ENCODE results near the gene LYPD1. TPM values are rescaled to one million over a fixed set of nuclear protein-coding genes. Genes with fewer than 3 reads are reported as not detected.

The LYPD1 gene
- total RNA-seq, 4 donors from 2014 or later: 0.55 to 7.1 TPM; not detected in 2

DNA sequence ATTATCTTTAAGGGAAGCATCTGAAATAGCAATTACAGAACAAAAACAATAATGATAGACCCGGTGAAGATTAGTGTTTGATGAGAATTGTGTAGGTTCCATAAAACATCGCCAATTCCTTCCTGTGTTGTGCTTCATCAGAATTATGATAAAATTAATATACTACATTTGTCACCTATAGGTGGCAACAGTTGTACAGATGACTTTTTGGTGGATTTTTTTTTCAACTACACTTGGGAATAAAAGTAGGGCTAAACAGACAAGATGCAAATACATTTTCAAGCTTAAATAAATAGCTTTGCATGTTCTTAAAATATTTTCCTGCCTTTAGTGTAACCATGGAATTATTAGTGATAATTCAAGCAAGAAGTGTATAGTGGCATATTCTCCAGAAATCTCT, 7.0 kb upstream of the LYPD1 start:
- no peaks in the 10 kb centered on the region for H3K9me3 ChIP-seq
- H3K4me1 ChIP-seq: no peaks in the 10 kb centered on the region
- no peaks in the 10 kb centered on the region for H3K36me3 ChIP-seq
- no peak overlapping the region for H3K27ac ChIP-seq
- no peak overlapping the region for H3K4me3 ChIP-seq
- no peak for DNase-seq
- H3K27me3 ChIP-seq: peaks cover 0 to 2% of the 10 kb centered on the region in 2 donors
- intact Hi-C loops (cut with DNase I; ENCODE audit: low total_unique reads): no loop called here
- TF ChIP-seq POLR2A (IDR thresholded peaks at IDR 0.05) (no peak), CTCF (IDR thresholded peaks at IDR 0.05) (no peak)

DNA sequence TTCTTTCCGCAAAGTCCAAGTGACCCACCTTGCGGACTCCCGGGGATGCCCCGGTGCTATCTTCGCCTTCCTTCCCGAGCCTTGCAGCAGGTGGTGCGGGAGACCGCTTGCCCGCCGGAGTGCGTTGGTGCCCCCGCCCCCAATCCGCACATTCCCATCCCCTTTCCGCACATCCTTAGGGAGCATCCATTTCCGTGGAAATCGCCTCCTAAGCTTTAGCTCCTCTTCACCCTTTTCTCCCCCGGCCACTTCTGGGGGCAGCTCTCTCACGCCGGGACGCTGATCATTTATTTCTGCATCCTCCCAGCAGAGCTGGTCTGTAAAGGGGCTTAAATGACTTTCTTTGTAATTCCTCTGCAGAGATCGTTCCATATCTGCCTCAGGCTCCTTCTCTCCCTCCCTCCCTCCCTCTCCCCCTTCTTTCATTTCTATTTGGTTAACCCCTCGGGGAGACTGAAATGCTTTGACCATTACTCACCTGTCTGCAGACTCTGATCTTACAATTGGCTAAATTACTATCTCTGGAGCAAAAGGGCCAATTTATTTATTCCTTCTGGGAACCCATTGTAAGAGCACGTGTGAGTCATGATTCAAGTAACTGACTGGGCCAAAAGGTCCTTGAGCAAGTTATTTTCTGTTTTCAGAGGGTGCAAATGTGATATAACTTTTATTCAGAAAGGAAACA, 1.3 kb upstream of the LYPD1 start:
- no peak overlapping the region for H3K27ac ChIP-seq
- intact Hi-C loops (cut with DNase I; ENCODE audit: low total_unique reads): no loop called here
- peak overlapping the region in 1 of 2 donors; percentile 23 for H3K4me3 ChIP-seq
- no peak for DNase-seq
- peaks cover 10 to 15% of the 10 kb centered on the region in 2 donors for H3K27me3 ChIP-seq
- peaks cover 0 to 28% of the 10 kb centered on the region in 2 donors for H3K4me1 ChIP-seq
- H3K36me3 ChIP-seq: no peaks in the 10 kb centered on the region
- H3K9me3 ChIP-seq: no peaks in the 10 kb centered on the region
- no peak for TF ChIP-seq CTCF (IDR thresholded peaks at IDR 0.05)
- no peak for TF ChIP-seq POLR2A (IDR thresholded peaks at IDR 0.05)

DNA sequence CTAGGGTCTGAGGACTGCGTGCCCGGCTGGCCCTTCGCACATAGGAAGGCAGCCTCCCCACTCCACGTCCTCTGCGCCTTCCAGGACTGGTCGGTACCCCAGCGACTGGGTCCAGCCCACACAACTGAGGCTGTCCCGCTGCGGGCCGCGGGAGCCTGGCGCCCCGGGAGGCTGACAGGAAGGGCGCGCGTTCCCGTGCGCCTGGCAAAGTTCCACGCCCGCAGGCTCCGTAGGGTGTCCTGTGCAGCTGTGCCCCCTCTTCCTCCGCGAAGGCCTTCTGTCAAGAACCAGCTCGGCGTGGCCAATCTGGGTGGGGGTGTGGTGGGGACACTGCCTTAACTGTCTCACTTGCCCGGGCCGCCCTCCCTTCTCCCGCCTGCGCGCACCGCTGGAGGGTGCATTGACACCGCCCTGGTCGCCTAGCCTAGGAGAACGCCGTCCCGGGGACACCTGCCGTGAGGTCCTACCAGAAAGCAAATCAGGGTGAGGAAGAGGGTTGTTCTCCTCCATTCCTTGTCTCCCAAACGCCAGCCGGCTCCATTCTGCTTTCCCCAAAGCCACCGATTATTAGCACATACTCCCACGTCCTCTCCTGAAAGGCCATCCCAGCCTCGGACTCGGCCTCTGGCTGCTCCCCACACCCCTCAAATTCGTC, 618 bp upstream of the LYPD1 start:
- Histone ChIP-seq H3K27ac (no peak overlapping the region), H3K9me3 (no peaks in the 10 kb centered on the region), H3K4me1 (peaks cover 0 to 28% of the 10 kb centered on the region in 2 donors), H3K4me3 (peak overlapping the region; percentile 23), H3K36me3 (no peaks in the 10 kb centered on the region), H3K27me3 (peaks cover 10 to 15% of the 10 kb centered on the region in 2 donors)
- TF ChIP-seq POLR2A (IDR thresholded peaks at IDR 0.05): no peak
- no peak for TF ChIP-seq CTCF (IDR thresholded peaks at IDR 0.05)
- intact Hi-C loops (cut with DNase I; ENCODE audit: low total_unique reads): no loop called here
- DNase-seq: no peak

DNA sequence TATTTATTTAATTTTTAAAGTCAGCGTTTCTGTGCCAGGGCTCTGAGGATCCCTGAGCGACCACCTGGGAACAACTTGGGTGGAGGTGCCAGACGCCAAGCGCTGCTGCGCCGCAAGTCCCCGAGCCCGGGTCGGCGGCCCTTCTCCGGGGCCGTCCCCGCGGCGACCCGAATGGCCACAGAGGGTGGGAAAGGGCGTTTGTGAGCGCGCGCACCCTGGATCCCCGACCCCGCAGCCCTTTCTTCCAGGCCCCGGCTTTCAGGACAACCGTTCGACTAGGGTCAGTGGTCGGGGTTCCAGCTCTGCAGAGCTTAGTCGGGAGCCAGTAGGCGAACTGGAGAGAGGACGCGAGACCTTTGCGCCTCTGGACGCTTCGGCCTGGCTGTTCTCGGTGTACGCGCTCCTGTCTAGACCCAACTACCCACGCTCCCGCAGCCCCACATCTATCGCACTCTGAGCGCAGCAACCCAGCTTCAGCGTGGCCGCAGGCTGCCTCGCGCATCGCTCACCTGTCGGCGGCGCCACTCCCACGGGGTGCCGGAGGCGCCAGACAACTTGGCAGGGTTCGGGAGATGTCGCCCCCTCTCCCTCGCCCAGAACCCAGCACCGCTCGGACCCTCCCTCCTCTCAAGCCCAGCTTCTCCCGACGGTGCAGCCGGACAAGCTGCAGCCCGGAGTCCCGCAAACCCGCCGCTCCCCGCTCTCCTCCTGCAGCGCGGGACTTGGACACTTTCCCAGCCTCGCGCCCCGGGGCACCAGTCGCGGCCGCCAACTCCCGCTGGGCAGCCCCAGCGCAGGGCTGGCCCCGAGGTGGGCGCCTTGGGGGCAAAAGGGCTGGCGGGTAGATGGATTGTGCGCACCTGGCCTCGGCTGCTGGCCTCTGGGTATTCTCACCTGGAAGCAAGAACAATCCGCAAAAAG, 758 bp downstream of the LYPD1 start:
- DNase-seq: no peak
- peak overlapping the region; percentile 2 to 23 for H3K4me3 ChIP-seq
- no peak overlapping the region for H3K27ac ChIP-seq
- H3K9me3 ChIP-seq: no peaks in the 10 kb centered on the region
- H3K27me3 ChIP-seq: peaks cover 10 to 15% of the 10 kb centered on the region in 2 donors
- intact Hi-C loops (cut with DNase I; ENCODE audit: low total_unique reads): no loop called here
- H3K36me3 ChIP-seq: no peaks in the 10 kb centered on the region
- TF ChIP-seq POLR2A (IDR thresholded peaks at IDR 0.05): no peak
- TF ChIP-seq CTCF (IDR thresholded peaks at IDR 0.05): no peak
- H3K4me1 ChIP-seq: peaks cover 0 to 28% of the 10 kb centered on the region in 2 donors
